Skeletal muscle tissue (tissue), 4 donors: ENCODE results near the gene TRPM6. TPM values are rescaled to one million over a fixed set of nuclear protein-coding genes. Genes with fewer than 3 reads are reported as not detected.

ENCODE experiments used
- H3K27ac ChIP-seq: one replicate; pipeline ENCODE4 v1.7.0; 2013; ENCODE audit warnings: mild to moderate bottlenecking, low read depth, low read length, inconsistent platforms
- H3K27me3 ChIP-seq, 3 donors: one replicate each; pipeline ENCODE4 v1.7.0; 2013; ENCODE audit warnings: low read length in 3 of 3; ENCODE audit not compliant: control insufficient read depth in 3 of 3, insufficient read depth in 3 of 3
- H3K36me3 ChIP-seq, 3 donors: one replicate each; pipeline ENCODE4 v1.7.0; 2013; ENCODE audit warnings: low read length in 3 of 3; ENCODE audit not compliant: control insufficient read depth in 3 of 3, insufficient read depth in 3 of 3
- H3K4me1 ChIP-seq, 3 donors: one replicate each; pipeline ENCODE4 v1.7.0; 2013; ENCODE audit warnings: low read length in 3 of 3, mild to moderate bottlenecking in 3 of 3; ENCODE audit not compliant: control insufficient read depth in 3 of 3, insufficient read depth in 3 of 3
- H3K4me3 ChIP-seq, 3 donors: one replicate each; pipeline ENCODE4 v1.7.0; 2013; ENCODE audit warnings: low read length in 3 of 3
- H3K9ac ChIP-seq, 3 donors: one replicate each; pipeline ENCODE4 v1.7.0; 2013; ENCODE audit warnings: low read length in 3 of 3, mild to moderate bottlenecking in 3 of 3, moderate library complexity in 2 of 3, low read depth in 1 of 3
- H3K9me3 ChIP-seq, 3 donors: one replicate each; pipeline ENCODE4 v1.7.0; 2013; ENCODE audit warnings: low read length in 3 of 3; ENCODE audit not compliant: control insufficient read depth in 3 of 3
- total RNA-seq: library from RNA; depleted of rRNA; stranded (reverse); fragments of >200 nt; gene quantifications from one replicate; pipeline ENCODE4 v1.2.3, GENCODE V29; 2014
- donor health status: Osteomylitis.

TRPM6 gene, protein sequence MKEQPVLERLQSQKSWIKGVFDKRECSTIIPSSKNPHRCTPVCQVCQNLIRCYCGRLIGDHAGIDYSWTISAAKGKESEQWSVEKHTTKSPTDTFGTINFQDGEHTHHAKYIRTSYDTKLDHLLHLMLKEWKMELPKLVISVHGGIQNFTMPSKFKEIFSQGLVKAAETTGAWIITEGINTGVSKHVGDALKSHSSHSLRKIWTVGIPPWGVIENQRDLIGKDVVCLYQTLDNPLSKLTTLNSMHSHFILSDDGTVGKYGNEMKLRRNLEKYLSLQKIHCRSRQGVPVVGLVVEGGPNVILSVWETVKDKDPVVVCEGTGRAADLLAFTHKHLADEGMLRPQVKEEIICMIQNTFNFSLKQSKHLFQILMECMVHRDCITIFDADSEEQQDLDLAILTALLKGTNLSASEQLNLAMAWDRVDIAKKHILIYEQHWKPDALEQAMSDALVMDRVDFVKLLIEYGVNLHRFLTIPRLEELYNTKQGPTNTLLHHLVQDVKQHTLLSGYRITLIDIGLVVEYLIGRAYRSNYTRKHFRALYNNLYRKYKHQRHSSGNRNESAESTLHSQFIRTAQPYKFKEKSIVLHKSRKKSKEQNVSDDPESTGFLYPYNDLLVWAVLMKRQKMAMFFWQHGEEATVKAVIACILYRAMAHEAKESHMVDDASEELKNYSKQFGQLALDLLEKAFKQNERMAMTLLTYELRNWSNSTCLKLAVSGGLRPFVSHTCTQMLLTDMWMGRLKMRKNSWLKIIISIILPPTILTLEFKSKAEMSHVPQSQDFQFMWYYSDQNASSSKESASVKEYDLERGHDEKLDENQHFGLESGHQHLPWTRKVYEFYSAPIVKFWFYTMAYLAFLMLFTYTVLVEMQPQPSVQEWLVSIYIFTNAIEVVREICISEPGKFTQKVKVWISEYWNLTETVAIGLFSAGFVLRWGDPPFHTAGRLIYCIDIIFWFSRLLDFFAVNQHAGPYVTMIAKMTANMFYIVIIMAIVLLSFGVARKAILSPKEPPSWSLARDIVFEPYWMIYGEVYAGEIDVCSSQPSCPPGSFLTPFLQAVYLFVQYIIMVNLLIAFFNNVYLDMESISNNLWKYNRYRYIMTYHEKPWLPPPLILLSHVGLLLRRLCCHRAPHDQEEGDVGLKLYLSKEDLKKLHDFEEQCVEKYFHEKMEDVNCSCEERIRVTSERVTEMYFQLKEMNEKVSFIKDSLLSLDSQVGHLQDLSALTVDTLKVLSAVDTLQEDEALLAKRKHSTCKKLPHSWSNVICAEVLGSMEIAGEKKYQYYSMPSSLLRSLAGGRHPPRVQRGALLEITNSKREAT (N-terminal part only)
- total RNA-seq: under 0.01 TPM

DNA sequence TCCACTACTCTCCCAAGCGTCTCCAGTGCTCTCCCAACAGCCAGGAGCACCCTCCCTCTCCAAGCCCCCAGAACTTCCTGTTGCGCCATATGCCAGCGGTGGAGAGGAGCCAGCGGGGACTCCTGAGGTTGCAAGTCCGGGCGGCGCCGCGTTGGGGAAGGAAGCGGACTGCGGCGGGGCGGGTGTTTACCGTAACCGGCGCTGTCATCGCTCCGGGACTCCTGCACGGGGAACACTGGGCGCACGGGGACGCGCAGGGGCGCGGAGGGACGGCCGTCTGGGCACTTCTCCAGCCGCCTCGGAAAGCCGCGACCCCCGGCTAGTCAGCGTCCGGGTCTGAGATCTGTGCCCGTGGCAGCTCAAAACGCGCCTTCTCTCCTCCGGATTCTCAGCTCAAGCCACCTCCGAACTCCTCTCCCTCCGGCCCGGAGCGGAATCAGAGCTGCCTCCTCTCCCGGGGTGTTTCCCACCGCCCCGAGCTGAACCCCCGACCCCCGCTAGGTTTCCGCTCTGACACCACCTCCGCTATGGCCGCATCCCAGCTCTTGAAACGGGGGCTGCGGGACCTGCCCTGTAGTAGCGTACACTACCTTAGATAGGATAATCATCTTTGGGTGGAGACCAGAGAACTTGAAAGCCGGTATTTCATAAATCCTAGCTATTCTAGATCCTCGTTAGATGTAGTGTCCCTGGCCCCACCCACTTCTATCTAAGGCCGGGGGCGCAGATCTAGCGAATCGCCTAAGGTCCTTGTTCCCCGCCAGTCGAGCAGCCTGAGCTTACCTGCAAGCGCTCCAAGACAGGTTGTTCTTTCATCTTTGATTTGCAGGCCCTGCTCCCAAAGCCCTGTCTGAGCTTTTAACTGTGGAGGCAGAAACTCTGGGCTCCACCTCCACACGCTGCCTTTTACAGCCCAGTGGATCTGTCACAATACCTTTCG is at the start of gene TRPM6:
Gene TRPM6, minus strand, starts transcription at position 881 of the 940 bp plus-strand sequence. Its CDS starts 65 bp downstream, at position 816.
- Histone ChIP-seq H3K27ac (peak within 1 kb of the TSS; percentile 56), H3K9ac (peak within 1 kb of the TSS; percentile 14 to 59 (median 48)), H3K4me1 (peaks cover 0 to 7% (median 7%) of the 10 kb centered on the region in 3 donors), H3K4me3 (peak within 1 kb of the TSS; percentile 60 to 68 (median 64)), H3K36me3 (no peaks in the 10 kb centered on the region), H3K9me3 (peaks cover 0 to 5% (median 0%) of the 10 kb centered on the region in 3 donors), H3K27me3 (peaks cover 0 to 11% (median 9%) of the 10 kb centered on the region in 3 donors)

GRCh38 chr9:74935008-74935407 is 47.3 kb upstream of the TRPM6 start:
- no peaks in the 10 kb centered on the region for H3K36me3 ChIP-seq
- no peak overlapping the region for H3K9ac ChIP-seq
- no peaks in the 10 kb centered on the region for H3K4me1 ChIP-seq
- no peak overlapping the region for H3K4me3 ChIP-seq
- H3K27ac ChIP-seq: no peak overlapping the region
- H3K27me3 ChIP-seq: no peaks in the 10 kb centered on the region
- H3K9me3 ChIP-seq: no peaks in the 10 kb centered on the region

GRCh38 chr9:74921737-74922136 is 34.0 kb upstream of the TRPM6 start:
- Histone ChIP-seq H3K4me3 (no peak overlapping the region), H3K27me3 (no peaks in the 10 kb centered on the region), H3K27ac (no peak overlapping the region), H3K4me1 (no peaks in the 10 kb centered on the region), H3K9ac (no peak overlapping the region), H3K36me3 (no peaks in the 10 kb centered on the region), H3K9me3 (no peaks in the 10 kb centered on the region)

- H3K9me3 ChIP-seq: no peaks in the 10 kb centered on the region
- no peak overlapping the region for H3K27ac ChIP-seq
- no peak overlapping the region for H3K9ac ChIP-seq
- no peak overlapping the region for H3K4me3 ChIP-seq
- H3K4me1 ChIP-seq: no peaks in the 10 kb centered on the region
- no peaks in the 10 kb centered on the region for H3K27me3 ChIP-seq
- no peaks in the 10 kb centered on the region for H3K36me3 ChIP-seq
Observed at GRCh38 chr9:74920944-74921626, 33.4 kb upstream of the TRPM6 start.

GRCh38 chr9:74910036-74910435 is 22.3 kb upstream of the TRPM6 start:
- Histone ChIP-seq H3K4me3 (no peak overlapping the region), H3K36me3 (no peaks in the 10 kb centered on the region), H3K27me3 (no peaks in the 10 kb centered on the region), H3K4me1 (no peaks in the 10 kb centered on the region), H3K9ac (no peak overlapping the region), H3K27ac (no peak overlapping the region), H3K9me3 (no peaks in the 10 kb centered on the region)

GRCh38 chr9:74908665-74909064 is 20.9 kb upstream of the TRPM6 start:
- Histone ChIP-seq H3K4me1 (no peaks in the 10 kb centered on the region), H3K27me3 (no peaks in the 10 kb centered on the region), H3K4me3 (no peak overlapping the region), H3K27ac (no peak overlapping the region), H3K9ac (no peak overlapping the region), H3K9me3 (no peaks in the 10 kb centered on the region), H3K36me3 (no peaks in the 10 kb centered on the region)

- H3K9ac ChIP-seq: no peak overlapping the region
- no peaks in the 10 kb centered on the region for H3K9me3 ChIP-seq
- no peak overlapping the region for H3K27ac ChIP-seq
- no peaks in the 10 kb centered on the region for H3K4me1 ChIP-seq
- no peaks in the 10 kb centered on the region for H3K27me3 ChIP-seq
- H3K4me3 ChIP-seq: no peak overlapping the region
- H3K36me3 ChIP-seq: no peaks in the 10 kb centered on the region
Observed at GRCh38 chr9:74907085-74907484, 19.4 kb upstream of the TRPM6 start.

- Histone ChIP-seq H3K27me3 (no peaks in the 10 kb centered on the region), H3K4me1 (no peaks in the 10 kb centered on the region), H3K9me3 (no peaks in the 10 kb centered on the region), H3K4me3 (no peak overlapping the region), H3K27ac (no peak overlapping the region), H3K36me3 (no peaks in the 10 kb centered on the region), H3K9ac (no peak overlapping the region)
Observed at GRCh38 chr9:74901001-74901400, 13.3 kb upstream of the TRPM6 start.
